Peyer's patch (tissue), 4 donors: ENCODE data around the gene MAML2.

Experiments
- POLR2A ChIP-seq, 2 donors: fragments of 450-650 bp; IDR thresholded peaks; one replicate each; pipeline ENCODE4 v1.5.1; 2017; ENCODE audit warnings: antibody characterized with exemption in 2 of 2, mild to moderate bottlenecking in 2 of 2, moderate library complexity in 2 of 2
- TF ChIP-seq, protein P1 (sequence below), 6 experiments: fragments of 450-650 bp in 4 of 6; fragments of 200-600 bp in 2 of 6; sonication (generic) in 1 of 6; IDR thresholded peaks; one replicate each; pipeline ENCODE4 v1.5.1; 2017 to 2019; ENCODE audit warnings: antibody characterized with exemption in 6 of 6, mild to moderate bottlenecking in 3 of 6, moderate library complexity in 1 of 6

DNA sequence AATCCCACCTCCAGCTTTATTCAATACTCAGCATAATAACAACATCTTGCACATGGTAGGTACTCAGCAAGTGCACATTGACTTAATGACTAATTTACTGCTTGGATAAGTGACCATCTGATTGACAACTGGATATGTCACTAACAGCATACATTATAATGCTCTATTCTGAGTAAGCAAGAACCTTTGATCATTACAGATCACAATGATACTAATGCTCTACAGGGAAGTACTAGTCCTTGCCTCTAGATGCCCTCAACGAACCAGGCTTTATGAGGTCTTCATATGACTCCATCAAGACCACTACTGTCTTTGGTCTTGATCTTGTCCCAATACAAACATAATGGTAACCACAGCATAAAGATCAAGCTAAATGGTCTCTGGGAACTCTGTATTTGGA, 251.5 kb downstream of the MAML2 start:
- no peak for TF ChIP-seq POLR2A (IDR thresholded peaks at IDR 0.05)
- TF ChIP-seq, protein P1, sequence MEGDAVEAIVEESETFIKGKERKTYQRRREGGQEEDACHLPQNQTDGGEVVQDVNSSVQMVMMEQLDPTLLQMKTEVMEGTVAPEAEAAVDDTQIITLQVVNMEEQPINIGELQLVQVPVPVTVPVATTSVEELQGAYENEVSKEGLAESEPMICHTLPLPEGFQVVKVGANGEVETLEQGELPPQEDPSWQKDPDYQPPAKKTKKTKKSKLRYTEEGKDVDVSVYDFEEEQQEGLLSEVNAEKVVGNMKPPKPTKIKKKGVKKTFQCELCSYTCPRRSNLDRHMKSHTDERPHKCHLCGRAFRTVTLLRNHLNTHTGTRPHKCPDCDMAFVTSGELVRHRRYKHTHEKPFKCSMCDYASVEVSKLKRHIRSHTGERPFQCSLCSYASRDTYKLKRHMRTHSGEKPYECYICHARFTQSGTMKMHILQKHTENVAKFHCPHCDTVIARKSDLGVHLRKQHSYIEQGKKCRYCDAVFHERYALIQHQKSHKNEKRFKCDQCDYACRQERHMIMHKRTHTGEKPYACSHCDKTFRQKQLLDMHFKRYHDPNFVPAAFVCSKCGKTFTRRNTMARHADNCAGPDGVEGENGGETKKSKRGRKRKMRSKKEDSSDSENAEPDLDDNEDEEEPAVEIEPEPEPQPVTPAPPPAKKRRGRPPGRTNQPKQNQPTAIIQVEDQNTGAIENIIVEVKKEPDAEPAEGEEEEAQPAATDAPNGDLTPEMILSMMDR (IDR thresholded peaks at IDR 0.05), result peak in 3 of 6 experiments; percentile 70 to 85 (median 76)
